Posterior vena cava (tissue), 2 donors: Measurements from ENCODE around the gene TIMM21. TPM values are rescaled to one million over a fixed set of nuclear protein-coding genes. Genes with fewer than 3 reads are reported as not detected.

Experiments used
- DNase-seq: peaks from one replicate; pipeline ENCODE4 v3.0.0-alpha.2; 2020; ENCODE audit warnings: low spot score
- intact Hi-C, 2 donors: fragments of 100-400 bp; cut with DNase I; formaldehyde crosslinking; loops; one replicate each; pipeline versions ENCODE4 v1.14.1 to v1.14.2; 2022 to 2023
- total RNA-seq, 2 donors: library from RNA; stranded (reverse); fragmentation: NEBNext Ultra II Directional; extraction: Animal tissue kit (Norgen Biotek cat#: 25700); gene quantifications; one replicate each; pipeline ENCODE4 v1.2.1, GENCODE V29; 2021
- donor health status: DM: yes; HTN: yes; CAD: no.
- donor health status: DM: yes; HTN: yes; CAD: no.

The TIMM21 gene
- total RNA-seq, 2 donors from 2014 or later, result 22.8 to 31.3 TPM

- intact Hi-C loops, result no loop called here
- no peak for DNase-seq
Observed at GRCh38 chr18:74183130-74183529, 34.8 kb downstream of the TIMM21 start.

GRCh38 chr18:74184875-74185274 is 36.6 kb downstream of the TIMM21 start:
- no peak for DNase-seq
- intact Hi-C loops, result no loop called here

- intact Hi-C loops, result no loop called here
- DNase-seq, result no peak
Observed at GRCh38 chr18:74185860-74186259, 37.5 kb downstream of the TIMM21 start.

- DNase-seq, result no peak
- intact Hi-C loops, result no loop called here
Observed at GRCh38 chr18:74186661-74187060, 38.3 kb downstream of the TIMM21 start.

GRCh38 chr18:74190086-74190485 is 41.8 kb downstream of the TIMM21 start:
- DNase-seq, result no peak
- intact Hi-C loops, result loop anchor here (10.0 kb wide), 2 partner anchors 145 to 355 kb away; no protein-coding TSS in a partner anchor

GRCh38 chr18:74191577-74191976 is 43.3 kb downstream of the TIMM21 start:
- intact Hi-C loops, result loop anchor here (10.0 kb wide), 2 partner anchors 143 to 353 kb away; no protein-coding TSS in a partner anchor

GRCh38 chr18:74194691-74195090 is 46.4 kb downstream of the TIMM21 start:
- intact Hi-C loops, result loop anchor here (5.0 to 10.0 kb wide), 4 partner anchors 140 to 358 kb away; no protein-coding TSS in a partner anchor
- no peak for DNase-seq

More at GRCh38 chr18:74191577-74191976, 43.3 kb downstream of the TIMM21 start:
- DNase-seq, result no peak

GRCh38 chr18:74196220-74197119 is 48.1 kb downstream of the TIMM21 start:
- intact Hi-C loops, result loop anchor here (5.0 to 10.0 kb wide), 4 partner anchors 138 to 356 kb away; no protein-coding TSS in a partner anchor
- no peak for DNase-seq

GRCh38 chr18:74197705-74198341 is 49.5 kb downstream of the TIMM21 start:
- intact Hi-C loops, result loop anchor here (5.0 to 10.0 kb wide), 4 partner anchors 137 to 354 kb away; no protein-coding TSS in a partner anchor
- DNase-seq, result no peak

- no peak for DNase-seq
- intact Hi-C loops, result loop anchor here (5.0 to 10.0 kb wide), 4 partner anchors 136 to 354 kb away; no protein-coding TSS in a partner anchor
Observed at GRCh38 chr18:74198453-74198852, 50.1 kb downstream of the TIMM21 start.

GRCh38 chr18:74200780-74201179 is 52.5 kb downstream of the TIMM21 start:
- intact Hi-C loops, result loop anchor here in 1 of 2 donors (1.0 kb wide), 1 partner anchor 33 kb away; no protein-coding TSS in a partner anchor
- no peak for DNase-seq

- DNase-seq, result no peak
- intact Hi-C loops, result no loop called here
Observed at GRCh38 chr18:74203811-74204210, 55.5 kb downstream of the TIMM21 start.

GRCh38 chr18:74204526-74205152 is 56.3 kb downstream of the TIMM21 start:
- DNase-seq, result no peak
- intact Hi-C loops, result no loop called here

Other genes starting within 250 kb of the TIMM21 start
- gene FBXO15, start 689 bp upstream of the TIMM21 start, total RNA-seq, result not detected
- gene CYB5A, start 143.4 kb downstream of the TIMM21 start, total RNA-seq, result 10 to 100 TPM; 39.8 to 46.7 TPM
- not detected for gene C18orf63, start 167.3 kb downstream of the TIMM21 start, total RNA-seq